ENCODE data around the gene ZCCHC24.

ZCCHC24 gene

DNA sequence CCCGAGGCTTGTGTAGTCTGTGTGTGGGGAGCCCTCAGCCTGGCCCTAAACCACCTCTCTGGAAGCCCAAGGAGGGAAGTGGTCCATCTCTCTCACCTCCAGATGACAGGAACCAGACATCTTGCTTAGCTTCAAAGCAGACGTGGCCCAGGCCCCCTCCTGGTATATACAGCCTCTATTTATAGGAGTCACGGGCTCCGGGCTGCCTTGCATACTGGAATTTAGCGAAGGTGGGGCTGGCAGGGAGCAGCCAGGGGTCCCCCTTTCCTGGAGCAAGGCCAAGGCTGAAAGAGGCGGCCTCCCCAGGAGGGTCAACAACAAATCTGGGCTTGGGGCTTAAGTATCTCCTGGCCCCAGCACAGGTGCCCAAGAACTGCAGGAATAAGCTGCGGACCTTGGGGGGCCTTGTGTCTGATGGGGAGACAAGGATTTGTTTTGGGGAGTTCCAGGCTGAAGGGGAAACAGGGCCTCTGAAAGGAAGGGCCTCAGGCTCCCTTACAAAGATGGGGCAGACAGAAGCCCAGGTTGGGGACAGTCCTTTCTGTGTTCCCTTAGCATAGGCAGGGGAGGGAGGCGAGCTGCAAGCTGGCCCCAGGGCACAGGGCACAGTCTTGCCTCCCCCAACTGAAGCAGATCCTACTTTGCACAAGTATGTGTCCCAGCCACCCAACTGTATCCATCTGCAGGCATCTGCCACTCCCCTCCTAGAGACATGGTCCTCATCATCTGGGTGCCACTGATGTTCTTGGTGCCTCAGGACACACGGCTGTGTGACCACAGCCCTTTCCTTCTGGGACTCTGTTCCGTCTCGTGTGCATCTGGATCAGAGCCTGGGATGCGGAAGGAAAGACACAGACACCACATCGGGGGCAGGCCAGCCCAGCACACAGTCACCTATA lies 11.9 kb downstream of the ZCCHC24 start:
- H3K36me3 ChIP-seq: peaks cover 0 to 44% (median 9%) of the 10 kb centered on the region in 3 donors
- intact Hi-C loops (cut with DNase I; ENCODE audit: low total_unique reads): no loop called here
- H3K27ac ChIP-seq: peak overlapping the region; percentile 72 to 77
- H3K27me3 ChIP-seq: no peaks in the 10 kb centered on the region
- H3K4me3 ChIP-seq: no peak overlapping the region
- DNase-seq: peak; percentile 20 to 60
- H3K4me1 ChIP-seq: peaks cover 0 to 76% (median 48%) of the 10 kb centered on the region in 4 donors
- TF ChIP-seq, protein P1, sequence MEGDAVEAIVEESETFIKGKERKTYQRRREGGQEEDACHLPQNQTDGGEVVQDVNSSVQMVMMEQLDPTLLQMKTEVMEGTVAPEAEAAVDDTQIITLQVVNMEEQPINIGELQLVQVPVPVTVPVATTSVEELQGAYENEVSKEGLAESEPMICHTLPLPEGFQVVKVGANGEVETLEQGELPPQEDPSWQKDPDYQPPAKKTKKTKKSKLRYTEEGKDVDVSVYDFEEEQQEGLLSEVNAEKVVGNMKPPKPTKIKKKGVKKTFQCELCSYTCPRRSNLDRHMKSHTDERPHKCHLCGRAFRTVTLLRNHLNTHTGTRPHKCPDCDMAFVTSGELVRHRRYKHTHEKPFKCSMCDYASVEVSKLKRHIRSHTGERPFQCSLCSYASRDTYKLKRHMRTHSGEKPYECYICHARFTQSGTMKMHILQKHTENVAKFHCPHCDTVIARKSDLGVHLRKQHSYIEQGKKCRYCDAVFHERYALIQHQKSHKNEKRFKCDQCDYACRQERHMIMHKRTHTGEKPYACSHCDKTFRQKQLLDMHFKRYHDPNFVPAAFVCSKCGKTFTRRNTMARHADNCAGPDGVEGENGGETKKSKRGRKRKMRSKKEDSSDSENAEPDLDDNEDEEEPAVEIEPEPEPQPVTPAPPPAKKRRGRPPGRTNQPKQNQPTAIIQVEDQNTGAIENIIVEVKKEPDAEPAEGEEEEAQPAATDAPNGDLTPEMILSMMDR (IDR thresholded peaks at IDR 0.05): no peak
- H3K9me3 ChIP-seq: no peaks in the 10 kb centered on the region

DNA sequence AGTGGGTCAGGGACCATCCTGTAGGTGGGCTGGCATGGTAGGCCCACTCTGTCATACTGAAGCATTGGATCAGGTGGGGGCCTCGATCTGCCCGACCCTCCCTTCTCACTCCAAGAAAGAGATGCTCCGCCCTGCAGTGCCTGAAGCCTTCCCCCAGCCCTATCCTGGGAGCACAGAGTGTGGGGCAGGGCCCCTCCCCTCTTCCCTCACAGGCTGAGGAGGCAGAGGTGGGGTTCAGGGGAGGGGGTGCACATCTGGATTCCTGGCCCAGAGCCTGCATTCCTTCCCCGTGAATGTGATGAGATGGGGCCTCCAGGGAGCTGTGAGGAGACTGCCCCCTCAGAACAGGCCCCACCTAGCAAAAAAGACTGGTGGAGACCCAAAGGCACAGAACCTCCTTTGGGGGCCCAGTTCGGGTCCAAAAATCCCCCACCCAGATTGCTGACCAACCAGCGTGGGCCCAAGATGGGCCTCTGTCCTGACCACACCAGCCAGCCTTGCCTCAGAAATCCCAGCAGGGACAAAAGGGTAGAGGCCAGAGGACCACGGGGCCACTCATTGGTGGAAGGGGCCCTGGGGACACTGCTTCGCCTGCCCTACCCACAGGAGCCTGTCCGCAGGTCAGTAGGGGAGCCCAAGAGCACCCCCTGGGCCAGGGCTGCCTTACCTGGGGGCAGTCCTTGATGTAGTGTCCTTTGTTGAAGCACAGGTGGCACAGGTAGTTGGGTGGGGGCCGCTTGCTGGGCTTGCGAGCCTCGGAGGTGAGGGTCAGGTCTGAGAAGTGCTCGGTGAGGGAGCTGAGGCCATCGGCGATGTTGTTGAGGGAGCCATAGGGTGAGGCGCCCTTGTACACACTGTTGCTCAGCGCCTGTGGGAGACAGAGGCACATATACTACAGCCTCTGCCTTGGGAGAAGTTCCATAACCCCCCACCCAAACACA lies 13.3 kb downstream of the ZCCHC24 start:
- H3K27me3 ChIP-seq: no peaks in the 10 kb centered on the region
- H3K4me3 ChIP-seq: no peak overlapping the region
- H3K4me1 ChIP-seq: peaks cover 0 to 64% (median 36%) of the 10 kb centered on the region in 4 donors
- peaks cover 5 to 40% (median 6%) of the 10 kb centered on the region in 3 donors for H3K36me3 ChIP-seq
- no peaks in the 10 kb centered on the region for H3K9me3 ChIP-seq
- peak; percentile 38 to 59 for DNase-seq
- intact Hi-C loops (cut with DNase I; ENCODE audit: low total_unique reads): no loop called here
- peak overlapping the region; percentile 31 to 72 for H3K27ac ChIP-seq
- TF ChIP-seq, protein P1 (IDR thresholded peaks at IDR 0.05): no peak

DNA sequence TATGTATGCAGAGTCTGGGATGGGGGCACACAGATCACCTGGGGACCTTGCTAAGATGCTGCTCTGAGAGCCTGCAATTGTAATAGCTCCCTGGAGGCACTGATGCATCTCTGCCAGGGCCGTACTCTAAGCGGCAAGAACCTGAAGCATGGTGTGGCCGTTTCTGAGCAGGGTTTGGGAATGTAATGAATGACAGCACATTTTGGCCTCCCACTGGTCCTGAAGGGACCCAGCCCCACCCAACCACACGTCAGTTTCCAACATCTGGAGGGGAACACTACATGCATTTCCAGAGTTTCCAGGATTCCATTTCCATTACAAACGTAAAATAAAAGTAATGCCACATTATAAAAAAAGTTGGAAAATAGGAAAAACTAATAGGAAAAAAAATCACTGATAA lies 14.0 kb downstream of the ZCCHC24 start:
- peaks cover 0 to 57% (median 31%) of the 10 kb centered on the region in 4 donors for H3K4me1 ChIP-seq
- H3K27ac ChIP-seq: peak overlapping the region in 1 of 2 donors; percentile 28
- intact Hi-C loops (cut with DNase I; ENCODE audit: low total_unique reads): no loop called here
- no peaks in the 10 kb centered on the region for H3K9me3 ChIP-seq
- TF ChIP-seq, protein P1 (IDR thresholded peaks at IDR 0.05): no peak
- no peak overlapping the region for H3K4me3 ChIP-seq
- H3K27me3 ChIP-seq: no peaks in the 10 kb centered on the region
- no peak for DNase-seq
- peaks cover 5 to 39% (median 6%) of the 10 kb centered on the region in 3 donors for H3K36me3 ChIP-seq

DNA sequence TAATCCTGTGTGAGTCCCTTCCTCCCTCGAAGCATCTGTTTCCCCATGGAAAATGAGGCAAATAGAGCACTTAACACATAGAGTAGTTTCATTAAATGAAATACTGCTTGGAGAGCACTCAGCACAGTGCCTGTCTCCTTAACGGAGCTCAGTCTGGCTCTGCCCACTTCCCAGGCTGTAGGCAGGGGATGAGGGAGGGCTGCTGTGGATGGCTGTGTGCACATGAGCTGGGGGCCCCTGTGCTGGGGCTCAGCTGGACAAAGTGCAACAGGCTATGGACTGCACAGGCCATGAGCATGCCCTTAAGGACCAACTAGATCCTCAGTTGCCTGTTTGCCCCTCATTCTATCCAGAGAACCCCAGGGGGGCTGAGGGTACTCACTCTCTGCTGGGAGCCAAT lies 14.5 kb downstream of the ZCCHC24 start:
- Histone ChIP-seq H3K36me3 (peaks cover 5 to 41% (median 6%) of the 10 kb centered on the region in 3 donors), H3K4me3 (no peak overlapping the region), H3K27ac (peak overlapping the region in 1 of 2 donors; percentile 28), H3K4me1 (peaks cover 0 to 52% (median 26%) of the 10 kb centered on the region in 4 donors), H3K27me3 (no peaks in the 10 kb centered on the region), H3K9me3 (no peaks in the 10 kb centered on the region)
- TF ChIP-seq, protein P1 (IDR thresholded peaks at IDR 0.05): no peak
- intact Hi-C loops (cut with DNase I; ENCODE audit: low total_unique reads): no loop called here
- peak in 1 of 2 donors; percentile 53 for DNase-seq

DNA sequence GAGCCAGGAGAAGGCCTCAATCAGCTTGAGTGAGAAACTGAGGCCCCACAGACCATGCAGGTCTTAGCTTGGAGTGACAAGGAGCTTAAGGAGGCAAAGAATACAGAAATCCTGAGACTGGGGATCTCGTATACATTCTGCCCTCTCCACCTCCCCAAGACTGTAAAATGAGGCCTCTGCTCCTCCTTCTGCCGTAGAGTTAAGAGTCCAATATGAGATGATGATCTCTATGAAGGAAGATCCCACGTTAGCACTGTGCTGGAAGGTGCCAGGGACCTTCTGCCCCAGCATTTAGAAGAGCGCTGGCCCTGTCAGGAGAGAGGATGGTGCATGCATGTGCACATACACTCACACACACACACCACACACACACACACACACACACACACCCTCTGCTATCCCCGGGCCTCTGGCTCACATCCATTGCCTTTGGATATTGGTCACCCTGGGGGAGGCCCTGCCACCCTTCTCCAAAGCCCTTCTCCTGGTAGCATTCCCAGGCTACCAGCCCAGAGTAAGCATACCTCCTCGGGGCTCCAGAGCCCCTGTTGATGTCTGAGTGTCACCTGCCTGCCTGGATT lies 15.0 kb downstream of the ZCCHC24 start:
- H3K4me1 ChIP-seq: peaks cover 0 to 47% (median 21%) of the 10 kb centered on the region in 4 donors

More for the DNA sequence above, 15.0 kb downstream of the ZCCHC24 start:
- TF ChIP-seq, protein P1 (IDR thresholded peaks at IDR 0.05): no peak
- DNase-seq: peak in 1 of 2 donors; percentile 60
- Histone ChIP-seq H3K27me3 (no peaks in the 10 kb centered on the region), H3K27ac (no peak overlapping the region), H3K4me3 (no peak overlapping the region), H3K36me3 (peaks cover 5 to 46% (median 6%) of the 10 kb centered on the region in 3 donors), H3K9me3 (no peaks in the 10 kb centered on the region)
- intact Hi-C loops (cut with DNase I; ENCODE audit: low total_unique reads): no loop called here
